IMR-90 (cell line): Measurements from ENCODE around the gene FBLN1. TPM values are rescaled to one million over a fixed set of nuclear protein-coding genes. Genes with fewer than 3 reads are reported as not detected.

Experiments used
- ATAC-seq: fragments of 200-7000 bp; cut with Tn5 transposase; 2 replicates; pipeline ENCODE4 v1.9.1; 2020; ENCODE audit warnings: low read depth, mild to moderate bottlenecking, moderate library complexity
- BruUV-seq: library from RNA; stranded (reverse); fragments of 400-500 nt; replicated peaks from 2 replicates; lab custom pipeline; 2021; lab: Mats Ljungman, UMichigan
- CTCF ChIA-PET: fragments of 300-600 bp; formaldehyde crosslinking; extraction: SDS; loops from one replicate; lab custom pipeline; 2021; ENCODE audit warnings: antibody characterized with exemption; lab: Yijun Ruan, JAX
- POLR2A ChIA-PET: fragments of 300-600 bp; sonication (Branson Sonifier 250); formaldehyde crosslinking; loops from one replicate; lab custom pipeline; 2022; ENCODE audit warnings: antibody characterized with exemption; ENCODE audit not compliant: unreplicated experiment; lab: Charles Lee
- DNase-seq: peaks from one replicate; pipeline ENCODE4 v3.0.0; 2013
- H2AFZ ChIP-seq: replicated peaks from 2 replicates; pipeline ENCODE3; 2013; ENCODE audit warnings: low read length, mild to moderate bottlenecking; ENCODE audit not compliant: poor library complexity
- H2AK5ac ChIP-seq: 2 replicates; pipeline ENCODE4 v1.6.1; 2013; ENCODE audit warnings: low read depth, low read length, inconsistent platforms
- H2AK9ac ChIP-seq: replicated peaks from 2 replicates; pipeline ENCODE3; 2013; ENCODE audit warnings: mild to moderate bottlenecking, low read depth, low read length, moderate library complexity; ENCODE audit not compliant: poor library complexity
- H2BK120ac ChIP-seq: 2 replicates; pipeline ENCODE4 v1.6.1; 2013; ENCODE audit warnings: low read depth, low read length, inconsistent platforms
- H2BK15ac ChIP-seq: 3 replicates; pipeline ENCODE4 v1.6.1; 2013; ENCODE audit warnings: low read depth, low read length, inconsistent platforms
- H2BK20ac ChIP-seq: 2 replicates; pipeline ENCODE4 v1.6.1; 2013; ENCODE audit warnings: low read depth, mild to moderate bottlenecking, inconsistent platforms, low read length, moderate library complexity
- H2BK5ac ChIP-seq: 2 replicates; pipeline ENCODE4 v1.6.1; 2013; ENCODE audit warnings: mild to moderate bottlenecking, low read depth, low read length, inconsistent platforms; ENCODE audit not compliant: poor library complexity, severe bottlenecking
- H3K14ac ChIP-seq: replicated peaks from 2 replicates; pipeline ENCODE4 v1.6.1; 2013; ENCODE audit warnings: low read depth, low read length, inconsistent platforms
- H3K18ac ChIP-seq: 2 replicates; pipeline ENCODE4 v1.6.1; 2013; ENCODE audit warnings: low read depth, low read length, control low read depth
- H3K23ac ChIP-seq: 2 replicates; pipeline ENCODE4 v1.6.1; 2013; ENCODE audit warnings: low read depth, low read length, inconsistent platforms
- H3K27ac ChIP-seq: 2 replicates; pipeline ENCODE4 v1.5.1; 2013; ENCODE audit warnings: mild to moderate bottlenecking, control low read depth, low read length; ENCODE audit not compliant: insufficient read depth
- H3K27me3 ChIP-seq: 2 replicates; pipeline ENCODE4 v1.6.1; 2013; ENCODE audit warnings: low read length; ENCODE audit not compliant: control insufficient read depth, insufficient read depth
- H3K36me3 ChIP-seq: 2 replicates; pipeline ENCODE4 v1.6.1; 2013; ENCODE audit warnings: low read length, mixed read lengths; ENCODE audit not compliant: control insufficient read depth, insufficient read depth
- H3K4ac ChIP-seq: 2 replicates; pipeline ENCODE4 v1.6.1; 2013; ENCODE audit warnings: low read depth, low read length, inconsistent platforms
- H3K4me1 ChIP-seq: 2 replicates; pipeline ENCODE4 v1.6.1; 2013; ENCODE audit warnings: low read length, mixed read lengths; ENCODE audit not compliant: control insufficient read depth, insufficient read depth
- H3K4me2 ChIP-seq: 2 replicates; pipeline ENCODE4 v1.6.1; 2013; ENCODE audit warnings: low read depth, mild to moderate bottlenecking, control low read depth, low read length, moderate library complexity
- H3K4me3 ChIP-seq: 2 replicates; pipeline ENCODE4 v1.5.1; 2013; ENCODE audit warnings: low read depth, mild to moderate bottlenecking, control low read depth, low read length, moderate library complexity; ENCODE audit not compliant: insufficient read depth
- H3K56ac ChIP-seq: 2 replicates; pipeline ENCODE4 v1.6.1; 2013; ENCODE audit warnings: low read length, inconsistent platforms; ENCODE audit not compliant: insufficient read depth; ENCODE audit errors: extremely low read depth
- H3K79me1 ChIP-seq, 2 experiments: 2 replicates each; pipeline ENCODE4 v1.6.1; 2013; ENCODE audit warnings: low read length in 2 of 2, inconsistent platforms in 1 of 2, low read depth in 1 of 2
- H3K9ac ChIP-seq: 2 replicates; pipeline ENCODE4 v1.6.1; 2013; ENCODE audit warnings: low read depth, low read length, control low read depth
- H3K9me1 ChIP-seq: 2 replicates; pipeline ENCODE4 v1.6.1; 2013; ENCODE audit warnings: low read length, inconsistent platforms; ENCODE audit not compliant: insufficient read depth
- H3K9me3 ChIP-seq: 2 replicates; pipeline ENCODE4 v1.6.1; 2013; ENCODE audit warnings: low read length; ENCODE audit not compliant: control insufficient read depth, insufficient read depth
- H4K20me1 ChIP-seq: 2 replicates; pipeline ENCODE4 v1.6.1; 2013; ENCODE audit warnings: low read length, inconsistent platforms; ENCODE audit not compliant: insufficient read depth
- H4K5ac ChIP-seq: 2 replicates; pipeline ENCODE4 v1.6.1; 2013; ENCODE audit warnings: mild to moderate bottlenecking, low read depth, low read length, control low read depth
- H4K8ac ChIP-seq, 2 experiments: 2 replicates each; pipeline ENCODE4 v1.6.1; 2013; ENCODE audit warnings: low read depth in 2 of 2, low read length in 2 of 2, control low read depth in 1 of 2, inconsistent platforms in 1 of 2
- H4K91ac ChIP-seq: 2 replicates; pipeline ENCODE4 v1.6.1; 2013; ENCODE audit warnings: low read depth, low read length, inconsistent platforms; ENCODE audit not compliant: insufficient read depth
- BHLHE40 ChIP-seq: fragments of 150-350 bp; IDR thresholded peaks from 2 replicates; pipeline ENCODE4 v1.6.1; 2016; ENCODE audit warnings: mild to moderate bottlenecking, low read depth, low read length
- CEBPB ChIP-seq: IDR thresholded peaks from 2 replicates; pipeline ENCODE4 v1.6.1; 2012; ENCODE audit warnings: low read depth, low read length, improper control_type of control experiment
- CHD1 ChIP-seq: IDR thresholded peaks from 2 replicates; pipeline ENCODE4 v1.6.1; 2012; ENCODE audit warnings: low read depth, low read length, improper control_type of control experiment
- CTCF ChIP-seq: conservative IDR thresholded peaks from 2 replicates; pipeline ENCODE4 v1.5.1; 2012; ENCODE audit warnings: mild to moderate bottlenecking, low read depth, low read length, improper control_type of control experiment
- ELK1 ChIP-seq: fragments of 150-350 bp; IDR thresholded peaks from 2 replicates; pipeline ENCODE4 v1.6.1; 2016; ENCODE audit warnings: low read depth, mild to moderate bottlenecking, low read length, moderate library complexity, borderline replicate concordance
- FOS ChIP-seq: fragments of 150-350 bp; IDR thresholded peaks from 2 replicates; pipeline ENCODE4 v1.6.1; 2016; ENCODE audit warnings: low read depth, low read length
- MAFK ChIP-seq: IDR thresholded peaks from 2 replicates; pipeline ENCODE4 v1.6.1; 2012; ENCODE audit warnings: low read depth, low read length, improper control_type of control experiment
- MAZ ChIP-seq: IDR thresholded peaks from 2 replicates; pipeline ENCODE4 v1.6.1; 2012; ENCODE audit warnings: low read depth, mild to moderate bottlenecking, low read length, improper control_type of control experiment, moderate library complexity, borderline replicate concordance
- MXI1 ChIP-seq: IDR thresholded peaks from 2 replicates; pipeline ENCODE4 v1.6.1; 2012; ENCODE audit warnings: low read depth, mild to moderate bottlenecking, low read length, moderate library complexity, borderline replicate concordance
- NFE2L2 ChIP-seq: fragments of 150-350 bp; IDR thresholded peaks from 2 replicates; pipeline ENCODE4 v1.6.1; 2016; ENCODE audit warnings: low read depth, mild to moderate bottlenecking, low read length
- POLR2A ChIP-seq: IDR thresholded peaks from 2 replicates; pipeline ENCODE4 v1.6.1; 2012; ENCODE audit warnings: mild to moderate bottlenecking, low read depth, low read length
- RAD21 ChIP-seq: IDR thresholded peaks from 2 replicates; pipeline ENCODE4 v1.6.1; 2012; ENCODE audit warnings: low read length, improper control_type of control experiment
- RCOR1 ChIP-seq: IDR thresholded peaks from 2 replicates; pipeline ENCODE4 v1.6.1; 2012; ENCODE audit warnings: mild to moderate bottlenecking, low read length, improper control_type of control experiment; ENCODE audit not compliant: insufficient replicate concordance
- RFX5 ChIP-seq: IDR thresholded peaks from 2 replicates; pipeline ENCODE4 v1.8.0; 2012; ENCODE audit warnings: low read depth, mild to moderate bottlenecking, low read length, moderate library complexity
- SMC3 ChIP-seq: fragments of 150-350 bp; IDR thresholded peaks from 2 replicates; pipeline ENCODE4 v1.6.1; 2016; ENCODE audit warnings: low read depth, mild to moderate bottlenecking, antibody characterized with exemption, low read length, moderate library complexity
- USF2 ChIP-seq: fragments of 150-350 bp; IDR thresholded peaks from 2 replicates; pipeline ENCODE4 v1.6.1; 2017; ENCODE audit warnings: mild to moderate bottlenecking, antibody characterized with exemption, low read length, low read depth
- WGBS, 2 experiments: methylation state at CpG; one replicate each; pipeline versions ENCODE4 v1.1.5 to v1.1.7; 2013; ENCODE audit warnings: missing lambda C conversion rate in 2 of 2; ENCODE audit not compliant: insufficient read length in 1 of 2; ENCODE audit errors: extremely low coverage in 2 of 2; 5-methylcytosine and 5-hydroxymethylcytosine counted together
- dilution Hi-C: fragments of 300-500 bp; cut with HindIII; formaldehyde crosslinking; loops from one replicate; pipeline ENCODE4 v1.14.3; 2018; ENCODE audit warnings: low sequenced_read_pairs; ENCODE audit not compliant: unreplicated experiment
- in situ Hi-C: fragments of 300-500 bp; cut with MboI; formaldehyde crosslinking; loops from 3 replicates; pipeline ENCODE4 v1.14.3; 2019; ENCODE audit warnings: low sequenced_read_pairs, inconsistent platforms, mixed read lengths
- intact Hi-C: fragments of 100-400 bp; cut with micrococcal nuclease; formaldehyde crosslinking; loops from 2 replicates; pipeline ENCODE4 v1.10.0; 2022
- polyA plus RNA-seq, 3 experiments: library from polyadenylated mRNA; depleted of rRNA; stranded (reverse); fragments of >200 nt; gene quantifications; 2 replicates each; pipeline ENCODE4 v1.2.3, GENCODE V29; 2012; ENCODE audit warnings: low replicate concordance in 1 of 3
- total RNA-seq: library from RNA; depleted of rRNA; stranded (reverse); fragments of >200 nt; gene quantifications from 2 replicates; pipeline ENCODE4 v1.2.3, GENCODE V29; 2012

Gene FBLN1
- total and polyA plus RNA-seq, 2 of the 4 experiments (the other 2 are of a cell fraction): 11.3 to 87.9 TPM

- H3K9ac ChIP-seq: no peak overlapping the region
- no peak overlapping the region for H3K4me3 ChIP-seq
- peaks cover 12% of the 10 kb centered on the region; the same call in 1 of the 2 replicates for H3K9me1 ChIP-seq
- peaks cover 26% of the 10 kb centered on the region for H3K4me1 ChIP-seq
- POLR2A ChIA-PET: no interaction called here
- no peak overlapping the region for H2BK5ac ChIP-seq
- H3K9me3 ChIP-seq: no peaks in the 10 kb centered on the region
- no peaks in the 10 kb centered on the region for H3K27me3 ChIP-seq
- no peak overlapping the region for H2AK9ac ChIP-seq
- no TSS peak for BruUV-seq
- H3K36me3 ChIP-seq: no peaks in the 10 kb centered on the region
- H3K56ac ChIP-seq: no peak overlapping the region
- H2BK15ac ChIP-seq: peak overlapping the region; percentile 15; the same call in 1 of the 3 replicates
- peak overlapping the region; percentile 24 for H3K18ac ChIP-seq
- peaks cover 6 to 22% of the 10 kb centered on the region in 2 experiments; a peak in 3 of 4 replicates for H3K79me1 ChIP-seq
- H4K5ac ChIP-seq: peak overlapping the region; percentile 15; the same call in 1 of the 2 replicates
- no peak for ATAC-seq
- peak overlapping the region; percentile 25; the same call in 1 of the 2 replicates for H2AK5ac ChIP-seq
- no peak overlapping the region for H2BK120ac ChIP-seq
- H4K8ac ChIP-seq: peak overlapping the region in 1 of 2 experiments; percentile 36; a peak in 1 of 4 replicates
- no peak overlapping the region for H4K91ac ChIP-seq
- H4K20me1 ChIP-seq: no peaks in the 10 kb centered on the region
- H2BK20ac ChIP-seq: no peak overlapping the region; the same call in 1 of the 2 replicates
- no peak overlapping the region for H3K23ac ChIP-seq
- in situ Hi-C loops: no loop called here
- CTCF ChIA-PET: interaction anchor here (1.0 kb wide), 1 partner anchor 58 kb away, joined by 3 read pairs; no protein-coding TSS in a partner anchor
- no peak for DNase-seq
- TF ChIP-seq MAFK (no peak), RCOR1 (no peak), BHLHE40 (no peak), POLR2A (no peak), CHD1 (no peak), MXI1 (no peak), SMC3 (no peak), MAZ (no peak), NFE2L2 (no peak), RFX5 (no peak), ELK1 (no peak), CTCF (no peak), RAD21 (no peak), CEBPB (no peak), USF2 (no peak), FOS (no peak)
- no peak overlapping the region for H3K14ac ChIP-seq
- 100% methylated on average over 2 of the region's 3 CpGs; no CpG with 5 or more reads in 1 of the 2 experiments for WGBS, 2 experiments
- peak overlapping the region; percentile 9 for H2AFZ ChIP-seq
- no peak overlapping the region for H3K27ac ChIP-seq
- dilution Hi-C loops: no loop called here
- intact Hi-C loops: no loop called here
- H3K4ac ChIP-seq: peak overlapping the region; percentile 2
- no peak overlapping the region for H3K4me2 ChIP-seq
These were observed 2.9 kb upstream of the FBLN1 start for GRCh38 chr22:45499746-45500145.
